ENCODE results near the gene MRGPRF.

The MRGPRF gene

DNA sequence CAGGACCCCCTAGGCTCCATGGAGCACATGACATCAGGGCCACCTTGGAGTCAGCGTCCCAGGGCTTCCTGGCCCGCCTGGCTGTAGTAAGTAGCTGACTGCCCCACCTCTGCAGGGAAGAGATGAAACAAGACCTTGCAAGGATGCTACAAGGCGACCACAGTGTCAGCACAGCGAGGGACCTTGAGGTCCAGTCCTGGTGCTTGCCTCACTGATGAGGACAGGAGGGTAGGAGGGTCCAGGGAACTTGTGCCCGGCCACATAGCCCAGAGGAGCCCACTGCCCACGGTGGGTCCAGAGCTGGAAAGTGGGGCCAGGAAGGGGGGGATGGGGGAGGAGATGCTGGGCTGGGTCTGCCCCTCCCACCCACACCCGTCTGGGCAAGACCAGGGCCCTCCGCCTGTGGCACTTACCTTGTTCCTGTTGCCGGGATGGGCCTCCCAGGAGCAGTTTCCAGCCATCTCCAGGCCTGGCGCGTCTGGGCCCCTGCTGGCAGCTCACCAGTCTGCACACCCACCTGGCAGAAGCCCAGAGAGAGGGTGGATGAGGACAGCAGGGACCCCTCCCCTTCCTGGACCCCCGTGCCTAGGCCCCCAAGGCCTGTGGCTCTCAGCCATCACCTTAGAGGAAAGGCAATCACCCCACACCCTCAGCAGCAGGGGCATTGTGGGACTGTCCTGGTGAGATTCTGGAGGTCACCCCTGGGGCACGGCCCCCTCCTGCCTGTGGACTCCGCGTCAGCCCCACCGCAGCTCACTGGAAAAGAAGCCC lies 3.4 kb downstream of the MRGPRF start:
- FAIRE-seq: no peak
- TF ChIP-seq, protein P1, sequence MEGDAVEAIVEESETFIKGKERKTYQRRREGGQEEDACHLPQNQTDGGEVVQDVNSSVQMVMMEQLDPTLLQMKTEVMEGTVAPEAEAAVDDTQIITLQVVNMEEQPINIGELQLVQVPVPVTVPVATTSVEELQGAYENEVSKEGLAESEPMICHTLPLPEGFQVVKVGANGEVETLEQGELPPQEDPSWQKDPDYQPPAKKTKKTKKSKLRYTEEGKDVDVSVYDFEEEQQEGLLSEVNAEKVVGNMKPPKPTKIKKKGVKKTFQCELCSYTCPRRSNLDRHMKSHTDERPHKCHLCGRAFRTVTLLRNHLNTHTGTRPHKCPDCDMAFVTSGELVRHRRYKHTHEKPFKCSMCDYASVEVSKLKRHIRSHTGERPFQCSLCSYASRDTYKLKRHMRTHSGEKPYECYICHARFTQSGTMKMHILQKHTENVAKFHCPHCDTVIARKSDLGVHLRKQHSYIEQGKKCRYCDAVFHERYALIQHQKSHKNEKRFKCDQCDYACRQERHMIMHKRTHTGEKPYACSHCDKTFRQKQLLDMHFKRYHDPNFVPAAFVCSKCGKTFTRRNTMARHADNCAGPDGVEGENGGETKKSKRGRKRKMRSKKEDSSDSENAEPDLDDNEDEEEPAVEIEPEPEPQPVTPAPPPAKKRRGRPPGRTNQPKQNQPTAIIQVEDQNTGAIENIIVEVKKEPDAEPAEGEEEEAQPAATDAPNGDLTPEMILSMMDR (IDR thresholded peaks at IDR 0.05; ENCODE audit: insufficient read depth, missing control alignments): no peak
- DNase-seq (ENCODE audit: insufficient read length, low spot score): no peak

DNA sequence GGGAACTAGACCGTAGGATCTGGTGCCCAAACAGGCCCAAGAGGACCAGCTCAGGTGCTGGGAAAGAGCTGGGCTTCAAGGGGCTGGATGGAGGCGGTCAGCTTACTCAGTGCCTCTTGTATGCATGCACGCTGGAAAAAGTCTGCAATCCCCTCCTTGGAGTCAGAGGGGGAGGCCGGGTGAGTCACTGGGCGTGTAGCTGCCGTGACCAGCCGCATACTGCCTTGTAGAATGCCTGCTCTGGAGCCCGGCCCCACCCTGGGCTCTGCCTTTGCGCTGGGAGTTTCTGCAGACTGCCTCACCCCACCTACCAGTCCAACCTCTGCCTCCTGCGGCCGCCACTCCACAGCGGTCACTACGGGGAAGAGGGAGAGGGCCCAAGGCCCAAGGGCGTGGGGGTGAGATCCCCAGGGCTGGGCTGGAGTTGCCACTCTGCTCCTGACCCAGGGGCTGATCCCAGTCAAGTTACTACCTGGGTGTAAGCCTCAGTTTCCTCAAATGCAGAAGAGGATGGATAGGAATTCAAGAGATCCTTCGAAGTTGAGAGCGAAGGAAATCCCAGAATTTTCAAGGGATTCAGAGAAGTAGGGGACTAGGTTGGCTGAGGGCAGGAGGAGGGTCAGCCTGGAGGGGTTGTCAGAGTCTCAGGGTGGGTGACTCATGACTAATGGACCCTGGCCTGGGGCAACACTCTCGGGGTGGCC lies 4.2 kb downstream of the MRGPRF start:
- FAIRE-seq (no peak), DNase-seq (ENCODE audit: insufficient read length, low spot score) (no peak)
- TF ChIP-seq, protein P1 (IDR thresholded peaks at IDR 0.05; ENCODE audit: insufficient read depth, missing control alignments): no peak

DNA sequence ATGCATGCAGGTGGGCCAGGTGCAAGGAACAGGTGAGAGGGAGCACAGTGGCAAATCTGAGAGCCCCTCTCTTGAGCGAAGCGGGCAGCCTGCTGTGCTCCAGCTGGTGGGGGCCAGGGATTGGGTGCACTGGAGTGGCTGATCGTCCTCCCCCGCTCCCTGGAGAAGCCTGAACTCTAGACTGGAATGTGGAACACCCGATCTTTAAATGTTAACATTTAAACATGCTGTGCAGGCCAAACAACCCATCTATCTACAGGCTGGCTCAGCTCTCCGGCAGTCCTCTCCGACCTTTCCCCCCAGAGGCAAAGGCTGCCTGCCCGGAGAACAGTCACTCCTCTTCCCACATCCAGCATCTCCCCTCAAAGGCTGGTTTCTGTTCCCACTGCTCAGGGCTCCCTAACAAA lies 5.1 kb downstream of the MRGPRF start:
- no peak for DNase-seq (ENCODE audit: insufficient read length, low spot score)
- TF ChIP-seq, protein P1 (IDR thresholded peaks at IDR 0.05; ENCODE audit: insufficient read depth, missing control alignments): no peak
- FAIRE-seq: no peak

DNA sequence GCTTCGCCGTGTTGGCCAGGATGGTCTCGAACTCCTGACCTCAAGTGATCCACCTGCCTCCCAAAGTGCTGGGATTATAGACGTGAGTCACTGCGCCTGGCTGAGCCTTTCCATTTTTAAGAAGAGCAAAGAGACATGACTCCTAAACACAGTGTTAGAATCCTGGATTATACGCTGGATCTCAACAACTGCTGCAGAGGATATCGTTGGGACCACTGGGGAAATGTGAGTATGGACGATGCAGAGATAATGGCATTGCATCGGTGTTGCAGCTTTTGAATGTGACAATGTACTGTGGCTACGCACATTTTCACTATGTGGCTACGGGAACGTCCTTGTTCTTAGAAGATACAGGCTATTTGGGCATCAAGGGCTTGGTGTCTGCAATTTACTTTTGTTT lies 6.2 kb downstream of the MRGPRF start:
- no peak for FAIRE-seq
- TF ChIP-seq, protein P1 (IDR thresholded peaks at IDR 0.05; ENCODE audit: insufficient read depth, missing control alignments): no peak

DNA sequence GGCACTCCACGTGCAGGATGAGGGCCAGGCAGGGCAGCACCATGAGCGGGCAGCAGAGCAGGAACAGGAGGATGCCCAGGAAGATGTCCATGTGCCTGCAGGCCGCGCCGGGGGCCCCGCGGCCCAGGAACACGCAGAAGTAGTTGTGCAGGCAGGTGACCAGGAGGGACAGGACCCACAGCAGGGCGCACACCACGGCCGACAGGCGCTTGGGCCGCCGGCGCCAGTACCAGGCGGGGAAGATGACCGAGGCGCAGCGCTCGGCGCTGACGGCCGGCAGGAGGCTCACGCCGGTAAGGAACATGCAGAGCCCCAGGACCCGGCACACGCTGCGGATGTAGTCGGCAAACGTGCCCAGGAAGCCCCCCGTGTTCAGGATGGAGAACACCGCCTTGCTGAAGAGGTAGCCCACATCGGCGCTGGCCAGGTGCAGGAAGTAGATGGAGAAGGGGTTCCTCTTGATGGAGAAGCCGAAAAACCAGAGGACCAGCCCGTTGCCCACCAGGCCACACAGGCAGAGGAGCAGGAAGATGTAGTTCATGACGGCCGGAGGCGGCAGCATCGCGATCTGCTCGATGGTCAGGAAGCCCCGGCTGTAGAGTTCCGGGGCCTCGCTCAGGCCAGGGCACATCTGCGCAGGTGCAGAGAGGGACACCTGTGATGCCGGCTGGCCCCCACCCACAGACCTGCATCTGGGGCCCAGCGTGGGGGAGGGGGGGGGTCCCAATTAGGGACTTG lies 7.2 kb downstream of the MRGPRF start:
- TF ChIP-seq, protein P1 (IDR thresholded peaks at IDR 0.05; ENCODE audit: insufficient read depth, missing control alignments): no peak
- FAIRE-seq: no peak
- no peak for DNase-seq (ENCODE audit: insufficient read length, low spot score)

More for the DNA sequence above, 6.2 kb downstream of the MRGPRF start:
- DNase-seq (ENCODE audit: insufficient read length, low spot score): no peak

DNA sequence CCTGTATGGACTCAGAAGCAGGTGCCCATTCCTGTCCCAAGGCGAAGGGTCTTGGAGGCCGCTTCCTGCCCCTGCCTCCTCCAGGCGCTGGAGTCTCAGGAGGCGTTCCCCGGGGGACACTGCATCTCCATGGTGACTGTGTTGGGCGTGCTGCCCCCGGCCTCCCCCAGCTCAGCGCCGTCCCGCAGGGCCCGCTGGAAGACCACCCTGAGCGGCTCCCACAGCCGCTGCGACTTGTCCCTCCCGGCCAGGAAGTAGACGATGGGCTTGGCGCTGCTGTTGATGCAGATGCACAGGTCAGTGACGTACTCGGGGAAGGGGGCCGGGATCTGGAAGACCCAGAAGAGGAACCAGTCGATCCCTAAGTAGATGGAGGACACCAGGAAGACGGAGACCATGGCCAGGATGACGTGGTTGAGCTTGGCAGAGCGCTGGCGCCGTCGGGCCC lies 7.8 kb downstream of the MRGPRF start:
- no peak for DNase-seq (ENCODE audit: insufficient read length, low spot score)
- TF ChIP-seq, protein P1 (IDR thresholded peaks at IDR 0.05; ENCODE audit: insufficient read depth, missing control alignments): no peak
- no peak for FAIRE-seq
